GM19463 (cell line): Measurements from ENCODE around the gene AMBP.

Experiments used
- ATAC-seq: cut with Tn5 transposase; IDR thresholded peaks from one replicate; pipeline ENCODE4 v1.9.1; 2021; ENCODE audit warnings: mild to moderate bottlenecking, moderate library complexity; ENCODE audit not compliant: unreplicated experiment

AMBP gene

GRCh38 chr9:114076237-114077161 lies 1.6 kb downstream of the AMBP start:
- ATAC-seq, result no peak

DNA sequence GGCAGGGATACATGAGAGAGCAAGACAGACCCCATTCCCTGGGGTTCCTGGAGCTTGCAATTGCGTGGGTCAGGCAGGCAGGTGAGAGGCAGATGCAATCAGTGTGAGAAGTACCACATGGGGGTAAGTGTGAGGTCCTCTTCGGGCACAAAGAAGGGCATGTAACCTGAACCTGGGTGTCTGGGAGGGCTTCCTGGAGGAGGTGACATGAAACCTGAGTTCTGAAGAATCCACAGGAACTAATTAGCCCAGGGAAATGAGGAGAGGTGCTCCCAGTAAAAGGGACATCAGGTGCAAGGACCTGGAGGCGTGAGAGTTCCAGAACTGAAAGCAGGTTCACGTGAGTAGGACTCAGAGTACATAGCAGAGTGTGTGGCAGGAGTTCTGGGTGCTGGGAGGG lies 2.5 kb downstream of the AMBP start:
- ATAC-seq, result no peak

GRCh38 chr9:114072184-114073140 lies 5.6 kb downstream of the AMBP start:
- no peak for ATAC-seq

GRCh38 chr9:114071197-114071795 lies 6.8 kb downstream of the AMBP start:
- no peak for ATAC-seq

GRCh38 chr9:114070188-114071103 lies 7.7 kb downstream of the AMBP start:
- ATAC-seq, result no peak

GRCh38 chr9:114069476-114070187 lies 8.5 kb downstream of the AMBP start:
- ATAC-seq, result no peak

DNA sequence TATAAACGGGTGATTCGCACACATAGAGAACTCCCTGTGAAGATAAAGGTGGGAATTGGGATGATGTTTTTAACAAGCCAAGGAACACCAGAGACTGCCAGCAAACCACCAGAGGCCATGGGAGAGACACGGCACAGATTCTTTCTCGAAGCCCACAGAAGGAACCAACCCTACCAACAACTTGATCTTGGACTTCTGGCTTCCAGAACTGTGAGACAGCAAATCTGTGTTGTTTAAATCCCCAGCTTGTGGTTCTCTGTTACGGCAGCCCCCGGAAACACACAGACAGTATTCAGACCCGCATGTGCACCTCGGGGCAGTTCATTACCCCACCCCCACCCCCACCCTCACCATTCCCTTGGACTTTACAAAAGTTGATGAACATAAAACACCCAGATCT lies 12.8 kb downstream of the AMBP start:
- ATAC-seq, result no peak

- ATAC-seq, result no peak
These were observed 16.1 kb downstream of the AMBP start for GRCh38 chr9:114061830-114062474.

- ATAC-seq, result no peak
These were observed 16.8 kb downstream of the AMBP start for GRCh38 chr9:114061292-114061691.

GRCh38 chr9:114060711-114061110 lies 17.4 kb downstream of the AMBP start:
- ATAC-seq, result no peak

- no peak for ATAC-seq
These were observed 18.0 kb downstream of the AMBP start for GRCh38 chr9:114060070-114060469.

DNA sequence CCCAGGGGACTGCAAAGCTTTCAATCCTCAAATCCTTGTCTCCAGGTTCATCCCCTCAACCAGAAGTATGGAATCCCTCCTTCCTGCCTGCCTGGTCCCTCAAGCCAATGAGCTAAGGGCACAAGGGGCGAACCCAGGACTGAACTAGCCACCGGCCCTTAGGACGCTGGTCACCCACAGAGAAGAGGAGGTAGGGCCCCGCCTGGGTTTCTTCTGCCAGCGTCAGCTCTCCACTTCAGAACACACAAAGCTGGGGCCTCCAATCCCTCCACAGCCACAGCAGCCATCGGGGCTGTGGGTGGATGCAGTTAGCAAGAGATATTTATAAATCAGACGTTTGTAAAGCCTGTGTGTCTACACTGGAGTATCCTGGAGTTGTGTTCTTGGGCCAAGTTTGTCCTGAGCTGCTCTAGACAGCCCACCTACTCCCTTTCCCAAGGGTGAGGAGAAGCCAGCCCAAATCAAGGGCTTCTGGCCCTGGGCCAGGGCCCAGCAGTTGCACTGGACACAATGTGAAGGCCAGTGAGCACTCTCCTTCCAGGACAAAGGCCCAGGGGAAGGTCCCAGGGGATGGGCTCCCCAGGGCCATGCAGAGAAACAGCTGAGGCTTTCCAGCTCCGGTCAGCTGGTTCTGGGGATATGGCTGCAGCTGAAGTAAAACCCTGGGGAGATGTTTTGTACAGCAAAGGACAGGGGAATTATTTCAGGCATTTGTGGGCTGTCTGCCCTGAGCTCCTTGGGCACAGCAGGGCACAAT lies 18.9 kb downstream of the AMBP start:
- ATAC-seq, result no peak

GRCh38 chr9:114058688-114059046 lies 19.4 kb downstream of the AMBP start:
- no peak for ATAC-seq

DNA sequence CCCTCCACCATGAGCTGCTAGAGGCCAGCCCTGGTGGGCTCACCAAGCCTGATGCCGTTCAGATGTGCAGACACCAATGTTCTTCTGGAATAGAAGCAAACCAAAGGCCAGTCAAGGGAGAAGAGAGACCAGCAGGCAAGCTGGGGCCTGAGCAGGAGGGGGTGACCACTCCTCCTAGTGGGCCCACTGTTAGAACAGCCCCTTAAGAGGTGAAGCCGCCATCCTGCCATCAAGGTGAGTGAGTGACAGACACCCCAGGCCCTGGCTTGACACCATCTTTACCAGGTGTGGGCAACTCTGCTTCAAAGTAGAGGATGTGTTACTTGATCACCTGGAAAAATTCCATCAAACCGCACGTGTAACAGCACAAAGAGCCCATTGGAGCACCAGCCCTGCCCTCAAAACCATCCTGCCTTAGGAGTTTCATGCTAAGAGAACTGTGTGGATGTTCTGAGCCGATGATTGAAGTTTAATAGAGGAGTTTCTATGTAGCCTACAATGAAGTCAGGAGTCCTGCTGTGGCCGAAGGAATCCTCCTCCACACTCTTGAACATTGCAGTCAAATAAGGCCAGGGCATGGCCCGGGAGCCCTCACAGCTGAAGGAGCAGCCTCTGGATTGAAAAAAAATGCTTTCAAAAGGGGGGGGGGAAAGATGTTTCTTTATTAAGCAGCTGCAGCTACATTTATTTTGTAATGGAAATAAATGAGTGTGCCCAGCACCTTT lies 20.8 kb downstream of the AMBP start:
- ATAC-seq, result no peak

DNA sequence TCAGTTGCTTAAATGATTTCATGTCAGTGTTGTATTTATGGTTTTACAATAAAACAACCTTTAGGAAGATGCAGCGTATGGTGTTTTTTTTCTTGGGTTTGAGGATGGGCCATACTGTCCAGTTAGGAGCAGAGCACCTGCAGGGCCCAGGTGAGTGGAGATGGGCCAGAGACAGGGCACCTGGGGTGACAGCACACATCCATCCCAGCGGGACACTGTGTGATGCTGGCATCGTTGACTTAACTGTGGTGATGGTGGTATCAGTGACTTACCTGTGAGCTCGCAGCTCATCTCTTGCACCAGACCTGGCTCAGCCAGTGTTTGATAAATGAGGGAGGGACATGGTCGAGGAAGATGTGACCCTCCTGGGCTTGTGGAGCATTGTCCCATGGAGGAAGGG lies 21.6 kb downstream of the AMBP start:
- ATAC-seq, result no peak

GRCh38 chr9:114055894-114056293 lies 22.2 kb downstream of the AMBP start:
- ATAC-seq, result no peak

DNA sequence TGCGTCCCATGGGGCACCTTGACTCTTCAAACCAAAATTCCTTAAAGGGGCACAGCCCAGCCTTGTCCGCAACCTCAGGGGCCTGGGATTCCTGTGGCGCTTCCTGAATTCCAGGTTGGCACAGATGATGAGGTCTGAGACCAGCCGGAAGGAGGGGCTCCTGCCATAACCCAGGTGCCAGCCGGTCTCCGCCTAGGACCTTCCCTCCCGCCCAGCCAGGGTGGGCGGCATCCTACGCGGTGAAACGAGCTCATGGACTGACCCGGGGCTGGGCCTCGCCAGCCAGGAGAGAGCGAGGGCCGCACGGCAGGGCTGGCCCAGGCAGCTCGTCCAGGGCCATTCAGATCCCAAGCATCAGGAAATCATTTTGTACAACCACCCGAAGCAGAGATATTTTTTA lies 23.0 kb downstream of the AMBP start:
- no peak for ATAC-seq

GRCh38 chr9:114054191-114054690 lies 23.9 kb downstream of the AMBP start:
- no peak for ATAC-seq
